Stimulated activated CD8-positive, alpha-beta memory T cell treated with anti-CD3 and anti-CD28 coated beads, Interleukin-7, amount 100 ng/mL, for 4 hours (primary cell): Measurements from ENCODE around the gene CNTN5.

ENCODE experiments used
- DNase-seq, 2 donors: peaks; one replicate each; pipeline ENCODE4 v3.0.0-alpha.2; 2020; ENCODE audit warnings: low read depth in 2 of 2

The CNTN5 gene

GRCh38 chr11:99509863-99510262 lies 489.1 kb downstream of the CNTN5 start:
- DNase-seq = no peak

- no peak for DNase-seq
Observed at GRCh38 chr11:99513368-99513767, 492.6 kb downstream of the CNTN5 start.

- no peak for DNase-seq
Observed at GRCh38 chr11:99519095-99519494, 498.3 kb downstream of the CNTN5 start.

- DNase-seq = no peak
Observed at GRCh38 chr11:99522467-99523173, 501.9 kb downstream of the CNTN5 start.

GRCh38 chr11:99531468-99531867 lies 510.7 kb downstream of the CNTN5 start:
- DNase-seq = no peak

- DNase-seq = no peak
Observed at GRCh38 chr11:99534812-99535211, 514.1 kb downstream of the CNTN5 start.

- DNase-seq = no peak
Observed at GRCh38 chr11:99535406-99535805, 514.7 kb downstream of the CNTN5 start.

- DNase-seq = no peak
Observed at GRCh38 chr11:99535819-99536218, 515.1 kb downstream of the CNTN5 start.

- DNase-seq = no peak
Observed at GRCh38 chr11:99537681-99538080, 516.9 kb downstream of the CNTN5 start.

- DNase-seq = no peak
Observed at GRCh38 chr11:99545616-99546015, 524.9 kb downstream of the CNTN5 start.

- DNase-seq = no peak
Observed at GRCh38 chr11:99548264-99548663, 527.5 kb downstream of the CNTN5 start.

GRCh38 chr11:99554232-99554903 lies 533.6 kb downstream of the CNTN5 start:
- DNase-seq = no peak

GRCh38 chr11:99555486-99555885 lies 534.7 kb downstream of the CNTN5 start:
- DNase-seq = no peak

GRCh38 chr11:99565333-99565732 lies 544.6 kb downstream of the CNTN5 start:
- DNase-seq = no peak

- DNase-seq = no peak
Observed at GRCh38 chr11:99567334-99567956, 546.7 kb downstream of the CNTN5 start.

GRCh38 chr11:99568808-99569207 lies 548.1 kb downstream of the CNTN5 start:
- no peak for DNase-seq

- no peak for DNase-seq
Observed at GRCh38 chr11:99571094-99571493, 550.3 kb downstream of the CNTN5 start.

- no peak for DNase-seq
Observed at GRCh38 chr11:99584830-99585229, 564.1 kb downstream of the CNTN5 start.

GRCh38 chr11:99585606-99586005 lies 564.9 kb downstream of the CNTN5 start:
- no peak for DNase-seq

GRCh38 chr11:99589771-99590170 lies 569.0 kb downstream of the CNTN5 start:
- no peak for DNase-seq

GRCh38 chr11:99592266-99592665 lies 571.5 kb downstream of the CNTN5 start:
- DNase-seq = no peak

GRCh38 chr11:99593197-99593596 lies 572.4 kb downstream of the CNTN5 start:
- DNase-seq = no peak

- no peak for DNase-seq
Observed at GRCh38 chr11:99601179-99601578, 580.4 kb downstream of the CNTN5 start.
